A549 (cell line): ENCODE results near the gene LY86. TPM values are rescaled to one million over a fixed set of nuclear protein-coding genes. Genes with fewer than 3 reads are reported as not detected.

Experiments used
- ATAC-seq, 2 experiments: fragments of 200-7000 bp in 1 of 2; fragments of >200 bp in 1 of 2; cut with Nextera tagmentation in 1 of 2; cut with Tn5 transposase in 1 of 2; 3 replicates each; pipeline versions ENCODE4 v1.8.0 to v1.9.1; 2018 to 2020; ENCODE audit warnings: mild to moderate bottlenecking in 1 of 2, moderate library complexity in 1 of 2
- CTCF ChIA-PET: fragments of 300-600 bp; sonication (Branson Sonifier 250); formaldehyde crosslinking; extraction: SDS; loops from one replicate; lab custom pipeline; 2021; ENCODE audit warnings: antibody characterized with exemption, inconsistent platforms; lab: Yijun Ruan, JAX
- POLR2A ChIA-PET: fragments of 350-600 bp; formaldehyde crosslinking; extraction: SDS; loops from one replicate; lab custom pipeline; 2021; ENCODE audit warnings: antibody characterized with exemption, inconsistent platforms; lab: Yijun Ruan, JAX
- DNase-seq, 2 experiments: peaks; one replicate each; pipeline versions ENCODE4 v3.0.0 to v3.0.0-alpha.2; 2011 to 2016; ENCODE audit warnings: low read depth in 1 of 2, low spot score in 1 of 2
- FAIRE-seq: peaks from 2 replicates; lab custom pipeline; 2011; peaks lifted over from hg19 to GRCh38; lab: Jason Lieb, UNC
- H3K27ac ChIP-seq, 2 experiments: fragments of >200 bp; sonication (Bioruptor Twin); formaldehyde crosslinking; 3 replicates each; pipeline ENCODE4 v1.5.1; 2016 to 2017
- H3K4me1 ChIP-seq: fragments of >200 bp; sonication (Bioruptor Twin); formaldehyde crosslinking; 3 replicates; pipeline ENCODE4 v1.6.1; 2016
- H3K4me2 ChIP-seq: fragments of >200 bp; sonication (Bioruptor Twin); formaldehyde crosslinking; 3 replicates; pipeline ENCODE4 v1.6.1; 2016
- H3K4me3 ChIP-seq: fragments of >200 bp; sonication (Bioruptor Twin); formaldehyde crosslinking; 3 replicates; pipeline ENCODE4 v1.5.1; 2016
- H3K9me3 ChIP-seq: fragments of >200 bp; sonication (Bioruptor Twin); formaldehyde crosslinking; 3 replicates; pipeline ENCODE4 v1.6.1; 2016
- ATOH8 ChIP-seq: fragments of 250-450 bp; sonication (Bioruptor Pico); IDR thresholded peaks from 2 replicates; pipeline ENCODE4 v1.5.0; 2020; ENCODE audit warnings: low read depth, mild to moderate bottlenecking, moderate library complexity
- BHLHE40 ChIP-seq: IDR thresholded peaks from 2 replicates; pipeline ENCODE4 v1.6.1; 2012; ENCODE audit warnings: low read depth, low read length, inconsistent platforms
- CBX2 ChIP-seq: fragments of 200-600 bp; sonication (generic); IDR thresholded peaks from 2 replicates; pipeline ENCODE4 v1.6.1; 2016; ENCODE audit warnings: low read depth, mild to moderate bottlenecking, borderline replicate concordance
- CTCF ChIP-seq: fragments of >200 bp; sonication (Bioruptor Twin); formaldehyde crosslinking; IDR thresholded peaks from 3 replicates; pipeline ENCODE4 v1.5.1; 2016
- E2F6 ChIP-seq: IDR thresholded peaks from 2 replicates; pipeline ENCODE4 v1.6.1; 2012; ENCODE audit warnings: low read depth, borderline replicate concordance
- EHMT2 ChIP-seq: fragments of 200-600 bp; sonication (generic); IDR thresholded peaks from 2 replicates; pipeline ENCODE4 v1.6.1; 2016; ENCODE audit warnings: antibody characterized with exemption, low read depth, mild to moderate bottlenecking, moderate library complexity
- ELK1 ChIP-seq: fragments of 150-350 bp; IDR thresholded peaks from 2 replicates; pipeline ENCODE4 v1.6.1; 2014; ENCODE audit warnings: low read depth, mild to moderate bottlenecking, low read length
- ESRRA ChIP-seq: fragments of 150-350 bp; IDR thresholded peaks from 2 replicates; pipeline ENCODE4 v1.6.1; 2014; ENCODE audit warnings: mild to moderate bottlenecking, low read length, borderline replicate concordance
- FOSL2 ChIP-seq, 2 experiments: fragments of 450-650 bp in 1 of 2; fragments of >200 bp in 1 of 2; sonication (Bioruptor Twin) in 1 of 2; formaldehyde crosslinking; IDR thresholded peaks; 2 replicates each; pipeline versions ENCODE4 v1.5.0 to v1.6.1; 2016 to 2020; ENCODE audit warnings: mild to moderate bottlenecking in 1 of 2, moderate library complexity in 1 of 2
- FOXS1 ChIP-seq: fragments of 250-450 bp; sonication (Bioruptor Pico); IDR thresholded peaks from 2 replicates; pipeline ENCODE4 v1.5.0; 2020; ENCODE audit warnings: mild to moderate bottlenecking, moderate library complexity
- HDAC2 ChIP-seq: fragments of 200-600 bp; sonication (generic); IDR thresholded peaks from 2 replicates; pipeline ENCODE4 v1.6.1; 2016
- HOXA7 ChIP-seq: fragments of 250-450 bp; sonication (Bioruptor Pico); IDR thresholded peaks from 2 replicates; pipeline ENCODE4 v1.5.0; 2020; ENCODE audit warnings: mild to moderate bottlenecking, moderate library complexity
- HOXB13 ChIP-seq: fragments of 250-450 bp; sonication (Bioruptor Pico); IDR thresholded peaks from 2 replicates; pipeline ENCODE4 v1.5.0; 2020; ENCODE audit warnings: low read depth, mild to moderate bottlenecking, moderate library complexity
- HOXB5 ChIP-seq: fragments of 250-450 bp; sonication (Bioruptor Pico); IDR thresholded peaks from 2 replicates; pipeline ENCODE4 v1.5.0; 2020; ENCODE audit warnings: mild to moderate bottlenecking, moderate library complexity
- JUN ChIP-seq, 2 experiments: fragments of >200 bp; sonication (Bioruptor Twin); formaldehyde crosslinking; IDR thresholded peaks; 2 replicates in 1 of 2; 3 replicates in 1 of 2; pipeline ENCODE4 v1.6.1; 2016 to 2017
- MAFK ChIP-seq: fragments of 450-650 bp; IDR thresholded peaks from 2 replicates; pipeline ENCODE4 v1.6.1; 2014; ENCODE audit not compliant: partially characterized antibody
- MAX ChIP-seq: IDR thresholded peaks from 2 replicates; pipeline ENCODE4 v1.6.1; 2012
- MAZ ChIP-seq: fragments of 150-350 bp; IDR thresholded peaks from 2 replicates; pipeline ENCODE4 v1.6.1; 2014; ENCODE audit warnings: antibody characterized with exemption, low read depth, low read length, borderline replicate concordance
- POLR2AphosphoS2 ChIP-seq: conservative IDR thresholded peaks from 2 replicates; pipeline ENCODE4 v1.6.1; 2012; ENCODE audit warnings: low read length, improper control_type of control experiment, inconsistent platforms
- RCOR1 ChIP-seq: fragments of 150-350 bp; IDR thresholded peaks from 2 replicates; pipeline ENCODE4 v1.6.1; 2014; ENCODE audit warnings: antibody characterized with exemption, low read length, low read depth
- TP53 ChIP-seq: fragments of 250-450 bp; sonication (Bioruptor Pico); IDR thresholded peaks from 2 replicates; pipeline ENCODE4 v1.5.0; 2021; ENCODE audit warnings: mild to moderate bottlenecking, moderate library complexity
- USF2 ChIP-seq: fragments of 450-650 bp; IDR thresholded peaks from 2 replicates; pipeline ENCODE4 v1.6.1; 2014; ENCODE audit warnings: antibody characterized with exemption
- ZC3H11A ChIP-seq: fragments of 450-650 bp; IDR thresholded peaks from 2 replicates; pipeline ENCODE4 v1.6.1; 2014; ENCODE audit warnings: antibody characterized with exemption, mild to moderate bottlenecking
- WGBS: methylation state at CpG from one replicate; pipeline ENCODE4 v1.1.6; 2017; ENCODE audit errors: missing lambda C conversion rate; 5-methylcytosine and 5-hydroxymethylcytosine counted together
- polyA plus RNA-seq, 4 experiments: library from polyadenylated mRNA; depleted of rRNA in 3 of 4; stranded (reverse); fragments of >200 nt; fragmentation: RNase III in 1 of 4; extraction: RNeasy Plus Mini Kit Qiagen cat#74134 plus additional on column Dnase treatment in 1 of 4; gene quantifications; 2 replicates in 3 of 4; 3 replicates in 1 of 4; pipeline ENCODE4 v1.2.3, GENCODE V29; 2011 to 2017

The LY86 gene
- polyA plus RNA-seq, 2 of the 4 experiments (the other 2 are of a cell fraction), result not detected

GRCh38 chr6:6569811-6570164, 18.7 kb upstream of the LY86 start:
- Histone ChIP-seq H3K4me2 (no peak overlapping the region), H3K9me3 (no peaks in the 10 kb centered on the region), H3K4me1 (no peaks in the 10 kb centered on the region), H3K4me3 (no peak overlapping the region)
- POLR2A ChIA-PET, result no interaction called here
- FAIRE-seq (no peak), ATAC-seq (no peak), DNase-seq (no peak)
- 0% methylated on average over 2 of the region's 2 CpGs for WGBS
- CTCF ChIA-PET, result no interaction called here
- no peak for TF ChIP-seq ESRRA
- TF ChIP-seq CTCF, result no peak
- no peak for TF ChIP-seq HDAC2
- no peak for TF ChIP-seq EHMT2
- TF ChIP-seq ELK1, result no peak
- no peak for TF ChIP-seq BHLHE40
- TF ChIP-seq ATOH8 (CRISPR knock-in tag), result no peak
- TF ChIP-seq CBX2, result no peak
- no peak for TF ChIP-seq HOXA7 (CRISPR knock-in tag)
- no peak for TF ChIP-seq ZC3H11A
- TF ChIP-seq, all 56 proteins: peak for 0
- H3K27ac ChIP-seq, result no peak overlapping the region

- no peak for FAIRE-seq
- H3K27ac ChIP-seq, result no peak overlapping the region
- no peaks in the 10 kb centered on the region for H3K9me3 ChIP-seq
- ChIA-PET POLR2A (no interaction called here), CTCF (no interaction called here)
- H3K4me1 ChIP-seq, result no peaks in the 10 kb centered on the region
- H3K4me2 ChIP-seq, result no peak overlapping the region
- 12% methylated on average over 4 of the region's 4 CpGs for WGBS
- H3K4me3 ChIP-seq, result no peak overlapping the region
- ATAC-seq, result no peak
- DNase-seq, result no peak
- no peak for TF ChIP-seq RCOR1
- no peak for TF ChIP-seq FOXS1 (CRISPR knock-in tag)
- no peak for TF ChIP-seq MAX
- TF ChIP-seq JUN (IDR thresholded peaks at IDR 0.05), result no peak
- no peak for TF ChIP-seq USF2
- TF ChIP-seq FOSL2 (IDR thresholded peaks at IDR 0.05), result no peak
- no peak for TF ChIP-seq FOSL2 (CRISPR knock-in tag; IDR thresholded peaks at IDR 0.05)
Observed at GRCh38 chr6:6570929-6571671, 17.4 kb upstream of the LY86 start.

- no peak overlapping the region for H3K4me2 ChIP-seq
- 15% methylated on average over 4 of the region's 4 CpGs for WGBS
- no peaks in the 10 kb centered on the region for H3K9me3 ChIP-seq
- no peak for ATAC-seq
- H3K4me1 ChIP-seq, result no peaks in the 10 kb centered on the region
- H3K27ac ChIP-seq, result no peak overlapping the region
- ChIA-PET CTCF (no interaction called here), POLR2A (no interaction called here)
- H3K4me3 ChIP-seq, result no peak overlapping the region
- DNase-seq, result no peak
- no peak for FAIRE-seq
- TF ChIP-seq E2F6, result no peak
- TF ChIP-seq ESRRA, result no peak
- no peak for TF ChIP-seq HOXB5 (CRISPR knock-in tag)
- TF ChIP-seq MAFK, result no peak
- TF ChIP-seq MAZ, result no peak
- TF ChIP-seq HOXB13 (CRISPR knock-in tag), result no peak
- no peak for TF ChIP-seq USF2
- TF ChIP-seq POLR2AphosphoS2, result no peak
- no peak for TF ChIP-seq ELK1
- no peak for TF ChIP-seq FOXS1 (CRISPR knock-in tag)
- no peak for TF ChIP-seq TP53 (CRISPR knock-in tag)
Observed at GRCh38 chr6:6575143-6575542, 13.4 kb upstream of the LY86 start.
